HG03460 (cell line): ENCODE results near the gene FAM210B.
"Not testable (repeated sequence)": the region's sequence is repeated elsewhere in the genome, so short reads cannot be mapped to it uniquely, and the experiment has no call there.

Source experiments
- ATAC-seq: cut with Tn5 transposase; IDR thresholded peaks from one replicate; pipeline ENCODE4 v1.9.1; 2021; ENCODE audit not compliant: unreplicated experiment

The FAM210B gene

GRCh38 chr20:56360133-56360907, 1.5 kb downstream of the FAM210B start:
- no peak for ATAC-seq

- no peak for ATAC-seq
Observed at GRCh38 chr20:56360908-56361205, 2.1 kb downstream of the FAM210B start.

- ATAC-seq, result no peak
Observed at GRCh38 chr20:56361900-56362299, 3.1 kb downstream of the FAM210B start.

GRCh38 chr20:56362833-56363413, 4.1 kb downstream of the FAM210B start:
- no peak for ATAC-seq

GRCh38 chr20:56363491-56363890, 4.7 kb downstream of the FAM210B start:
- no peak for ATAC-seq

GRCh38 chr20:56368351-56369134, 9.8 kb downstream of the FAM210B start:
- ATAC-seq, result no peak

GRCh38 chr20:56369179-56369578, 10.4 kb downstream of the FAM210B start:
- no peak for ATAC-seq

GRCh38 chr20:56371977-56372376, 13.2 kb downstream of the FAM210B start:
- ATAC-seq, result no peak

- ATAC-seq, result no peak
Observed at GRCh38 chr20:56372850-56373249, 14.1 kb downstream of the FAM210B start.

- ATAC-seq, result peak; percentile 53
Observed at GRCh38 chr20:56373942-56374341, 15.2 kb downstream of the FAM210B start.

GRCh38 chr20:56376331-56376730, 17.6 kb downstream of the FAM210B start:
- ATAC-seq, result no peak

- no peak for ATAC-seq
Observed at GRCh38 chr20:56378386-56378785, 19.6 kb downstream of the FAM210B start.

GRCh38 chr20:56380375-56380774, 21.6 kb downstream of the FAM210B start:
- no peak for ATAC-seq

- no peak for ATAC-seq
Observed at GRCh38 chr20:56381501-56381900, 22.7 kb downstream of the FAM210B start.

GRCh38 chr20:56382696-56383095, 23.9 kb downstream of the FAM210B start:
- ATAC-seq, result no peak

GRCh38 chr20:56383334-56383733, 24.6 kb downstream of the FAM210B start:
- no peak for ATAC-seq

GRCh38 chr20:56385130-56385529, 26.4 kb downstream of the FAM210B start:
- ATAC-seq, result no peak

- no peak for ATAC-seq
Observed at GRCh38 chr20:56386219-56386618, 27.4 kb downstream of the FAM210B start.

- no peak for ATAC-seq
Observed at GRCh38 chr20:56388882-56389281, 30.1 kb downstream of the FAM210B start.

- no peak for ATAC-seq
Observed at GRCh38 chr20:56389807-56390206, 31.0 kb downstream of the FAM210B start.

GRCh38 chr20:56390396-56390795, 31.6 kb downstream of the FAM210B start:
- not testable (repeated sequence) for ATAC-seq

GRCh38 chr20:56391037-56391436, 32.3 kb downstream of the FAM210B start:
- no peak for ATAC-seq
